Measurements from ENCODE around the gene MAL. TPM values are rescaled to one million over a fixed set of nuclear protein-coding genes. Genes with fewer than 3 reads are reported as not detected.

The MAL gene
- total RNA-seq, 2 experiments from 2014 or later, result 63.5 to 63.6 TPM

DNA sequence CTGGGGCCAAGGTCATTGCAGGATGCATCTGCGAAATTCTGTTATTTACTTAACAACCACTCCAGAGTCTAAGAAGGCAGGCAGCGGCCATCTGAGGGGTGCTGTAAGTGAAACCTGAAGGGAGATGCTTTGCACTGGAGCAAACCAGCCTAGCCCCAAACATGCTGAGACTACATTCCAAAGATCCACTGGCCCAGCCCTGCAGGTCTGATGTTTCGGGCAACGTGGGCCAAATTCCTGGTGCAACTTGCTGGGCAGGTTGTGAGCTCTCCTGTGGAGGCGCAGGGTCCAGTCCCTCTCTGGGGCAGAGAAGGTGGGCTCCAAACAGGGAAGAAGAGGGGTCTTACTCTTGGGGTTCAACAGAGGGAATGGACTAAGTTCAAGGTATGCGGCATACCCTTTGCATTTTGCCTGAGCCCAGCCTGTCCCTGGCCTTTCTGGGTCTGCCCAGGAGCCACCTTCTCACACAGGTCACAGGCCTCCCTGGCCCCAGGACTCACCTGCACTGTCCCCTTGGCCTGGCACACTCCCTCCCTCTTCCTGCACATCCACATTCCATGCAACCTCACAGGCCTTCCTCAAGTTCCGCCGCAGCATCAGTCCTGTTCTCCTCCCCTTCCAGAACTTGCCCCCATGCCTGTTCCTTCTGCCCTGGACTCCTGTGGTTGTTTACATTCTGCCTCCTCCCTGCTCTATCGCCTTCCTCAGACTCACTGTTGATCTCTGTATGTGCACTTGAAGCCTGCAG, 5.1 kb upstream of the MAL start:
- POLR2A ChIA-PET, result no interaction called here
- CTCF ChIA-PET, result interaction anchor here (8.3 kb wide), 1 partner anchor 57 kb away, joined by 409 read pairs; no protein-coding TSS in a partner anchor

DNA sequence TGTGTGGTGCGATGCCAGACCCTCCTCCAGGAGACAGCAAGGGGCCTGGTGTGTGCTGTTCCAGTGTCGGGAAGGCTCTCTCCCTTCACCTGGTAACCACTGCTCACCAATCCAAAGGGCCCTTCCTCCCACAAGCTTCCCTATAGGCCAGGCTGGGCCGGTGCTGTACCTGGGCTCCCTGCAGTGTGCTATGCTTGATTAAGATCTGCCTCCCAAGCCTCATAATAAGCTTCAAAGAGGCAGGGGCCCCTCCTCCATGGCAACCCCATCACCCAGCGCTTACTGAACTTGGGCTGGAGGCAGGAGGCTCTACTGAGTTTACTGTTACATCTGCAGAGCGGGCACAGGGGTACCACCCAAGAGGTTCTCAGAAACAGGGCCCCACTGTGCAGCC, 4.5 kb upstream of the MAL start:
- CTCF ChIA-PET, result interaction anchor here (8.3 kb wide), 1 partner anchor 57 kb away, joined by 409 read pairs; no protein-coding TSS in a partner anchor
- POLR2A ChIA-PET, result no interaction called here
- no peaks in the 10 kb centered on the region for H3K9me3 Mint-ChIP-seq
- no peak for DNase-seq
- intact Hi-C loops (cut with micrococcal nuclease), result loop anchor here (5.0 to 10.0 kb wide), 2 partner anchors 294 to 381 kb away; partner anchors contain the start of gene FAHD2A
- peaks cover 32% of the 10 kb centered on the region for H3K4me1 Mint-ChIP-seq (ENCODE audit: low read depth)
- no peak overlapping the region for H3K27ac Mint-ChIP-seq
- no peak overlapping the region for H3K4me3 Mint-ChIP-seq
- peaks cover 3% of the 10 kb centered on the region for H3K36me3 Mint-ChIP-seq
- no peaks in the 10 kb centered on the region for H3K27me3 Mint-ChIP-seq

More for the DNA sequence above, 5.1 kb upstream of the MAL start:
- H3K27me3 Mint-ChIP-seq, result no peaks in the 10 kb centered on the region
- no peak for DNase-seq
- no peaks in the 10 kb centered on the region for H3K9me3 Mint-ChIP-seq
- peaks cover 29% of the 10 kb centered on the region for H3K4me1 Mint-ChIP-seq (ENCODE audit: low read depth)
- H3K4me3 Mint-ChIP-seq, result no peak overlapping the region
- no peak overlapping the region for H3K27ac Mint-ChIP-seq
- intact Hi-C loops (cut with micrococcal nuclease), result loop anchor here (5.0 to 10.0 kb wide), 2 partner anchors 294 to 382 kb away; partner anchors contain the start of gene FAHD2A
- H3K36me3 Mint-ChIP-seq, result no peaks in the 10 kb centered on the region

DNA sequence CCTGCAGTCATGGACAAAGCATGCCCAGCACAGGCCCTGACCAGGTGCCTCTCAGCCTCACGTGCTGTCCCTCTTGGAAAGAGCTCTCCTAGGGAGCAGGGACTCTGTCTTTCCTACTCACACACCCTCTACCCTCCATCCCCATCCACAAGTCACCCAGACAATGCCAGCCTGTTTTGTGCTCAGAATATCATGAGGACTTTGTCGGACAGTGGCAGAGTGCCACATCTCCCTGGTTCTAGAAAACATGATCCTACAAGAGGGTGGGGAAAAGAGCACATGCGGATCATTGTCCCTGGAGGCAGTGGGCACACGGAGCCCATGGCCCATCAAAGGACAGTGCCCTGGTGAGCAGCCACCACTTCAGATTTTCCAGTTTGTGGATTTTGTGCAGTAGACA, 3.7 kb upstream of the MAL start:
- no peak for DNase-seq
- Mint-ChIP-seq H3K27me3 (no peaks in the 10 kb centered on the region), H3K36me3 (peaks cover 5% of the 10 kb centered on the region), H3K9me3 (no peaks in the 10 kb centered on the region), H3K4me3 (no peak overlapping the region), H3K27ac (no peak overlapping the region), H3K4me1 (ENCODE audit: low read depth) (peaks cover 38% of the 10 kb centered on the region)
- intact Hi-C loops (cut with micrococcal nuclease), result loop anchor here (1.0 to 10.0 kb wide), 6 partner anchors 31 to 380 kb away; partner anchors contain the start of genes FAHD2A and ZNF892
- CTCF ChIA-PET, result interaction anchor here (0.6 to 8.3 kb wide), 25 partner anchors 10 to 184 kb away, joined by 3 to 409 read pairs (median 6); partner anchors contain the start of genes MRPS5 and ZNF2
- POLR2A ChIA-PET, result interaction anchor here (1.1 to 2.9 kb wide), 5 partner anchors 32 to 94 kb away, joined by 3 to 17 read pairs (median 7); no protein-coding TSS in a partner anchor

DNA sequence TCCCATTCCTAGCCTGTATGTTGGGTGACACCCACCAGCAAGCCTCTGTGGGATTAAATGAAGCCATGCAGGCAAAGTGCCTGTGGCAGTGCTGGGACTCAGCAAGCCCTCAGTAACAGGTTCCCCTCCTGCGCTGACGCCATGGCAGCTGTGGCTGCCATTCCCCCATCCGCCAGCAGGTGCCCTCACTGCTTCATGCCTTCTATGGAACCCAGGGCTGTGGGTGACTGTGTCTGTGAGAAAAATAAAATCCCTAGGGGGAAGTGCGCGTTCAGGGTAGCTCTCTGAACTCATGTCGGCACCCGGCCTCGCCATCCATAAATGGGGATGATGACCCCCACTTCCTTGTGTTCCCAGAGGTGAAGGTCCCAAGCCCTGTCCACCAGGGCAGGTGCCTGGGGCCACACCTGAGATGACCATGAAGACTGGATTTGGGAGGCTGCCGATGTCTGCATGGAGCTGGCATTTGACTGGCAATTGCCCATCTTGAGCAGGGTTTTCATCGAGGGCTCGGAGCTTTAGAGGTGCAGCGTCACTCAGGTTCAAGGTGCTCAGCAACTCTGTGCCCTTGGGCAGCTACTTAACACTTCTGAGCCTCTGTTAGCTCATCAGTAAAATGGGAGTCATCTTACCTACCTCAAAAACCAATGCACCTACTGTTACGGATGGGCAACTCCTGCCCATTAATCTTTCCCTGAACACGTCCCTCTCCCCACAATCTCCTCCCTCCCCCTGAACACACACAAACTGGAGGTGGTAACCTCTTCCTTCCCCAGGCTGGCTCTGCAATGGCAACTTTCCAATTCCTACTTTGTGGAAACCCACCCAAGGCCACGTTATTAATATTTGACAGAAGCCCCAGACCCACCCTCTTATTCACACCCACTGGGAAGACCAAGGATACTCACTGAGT, 2.9 kb upstream of the MAL start:
- no peaks in the 10 kb centered on the region for H3K27me3 Mint-ChIP-seq
- peaks cover 44% of the 10 kb centered on the region for H3K4me1 Mint-ChIP-seq (ENCODE audit: low read depth)
- H3K27ac Mint-ChIP-seq, result peak overlapping the region; percentile 55
- no peak overlapping the region for H3K4me3 Mint-ChIP-seq
- H3K36me3 Mint-ChIP-seq, result peaks cover 8% of the 10 kb centered on the region
- DNase-seq, result peak; percentile 93
- no peaks in the 10 kb centered on the region for H3K9me3 Mint-ChIP-seq
- POLR2A ChIA-PET, result interaction anchor here (0.6 to 2.9 kb wide), 9 partner anchors 31 to 93 kb away, joined by 3 to 17 read pairs (median 3); no protein-coding TSS in a partner anchor
- intact Hi-C loops (cut with micrococcal nuclease), result loop anchor here (1.0 to 10.0 kb wide), 7 partner anchors 31 to 380 kb away; partner anchors contain the start of genes FAHD2A and ZNF892
- CTCF ChIA-PET, result interaction anchor here (0.6 to 8.3 kb wide), 33 partner anchors 9 to 323 kb away, joined by 3 to 409 read pairs (median 5); partner anchors contain the start of genes MRPS5 and ZNF2

DNA sequence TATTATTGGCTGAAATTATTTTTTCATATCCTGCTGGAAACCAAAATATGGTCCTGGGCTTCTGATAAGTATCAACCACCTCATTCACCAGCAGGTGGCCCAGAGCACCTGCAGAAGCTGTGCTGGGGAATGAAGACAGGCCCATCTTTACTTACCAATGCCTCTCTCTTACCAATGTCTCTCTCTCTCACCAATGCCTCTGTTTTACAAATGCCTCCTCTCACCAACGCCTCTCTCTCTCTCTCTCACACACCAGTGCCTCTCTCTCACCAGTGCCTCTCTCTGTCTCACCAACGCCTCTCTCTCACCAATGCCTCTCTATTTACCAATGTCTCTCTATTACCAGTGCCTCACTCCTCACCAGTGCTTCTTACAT, 2.3 kb upstream of the MAL start:
- CTCF ChIA-PET, result interaction anchor here (0.9 to 8.3 kb wide), 24 partner anchors 9 to 322 kb away, joined by 3 to 409 read pairs (median 6); partner anchors contain the start of genes MRPS5 and ZNF2
- Mint-ChIP-seq H3K4me3 (peak overlapping the region; percentile 14), H3K36me3 (peaks cover 8% of the 10 kb centered on the region), H3K4me1 (ENCODE audit: low read depth) (peaks cover 47% of the 10 kb centered on the region), H3K27me3 (no peaks in the 10 kb centered on the region), H3K9me3 (no peaks in the 10 kb centered on the region), H3K27ac (peak overlapping the region; percentile 55)
- intact Hi-C loops (cut with micrococcal nuclease), result loop anchor here (1.0 to 10.0 kb wide), 4 partner anchors 53 to 379 kb away; partner anchors contain the start of genes FAHD2A and ZNF892
- DNase-seq, result peak; percentile 72
- POLR2A ChIA-PET, result interaction anchor here (0.6 to 2.9 kb wide), 7 partner anchors 31 to 92 kb away, joined by 3 to 17 read pairs (median 4); no protein-coding TSS in a partner anchor

DNA sequence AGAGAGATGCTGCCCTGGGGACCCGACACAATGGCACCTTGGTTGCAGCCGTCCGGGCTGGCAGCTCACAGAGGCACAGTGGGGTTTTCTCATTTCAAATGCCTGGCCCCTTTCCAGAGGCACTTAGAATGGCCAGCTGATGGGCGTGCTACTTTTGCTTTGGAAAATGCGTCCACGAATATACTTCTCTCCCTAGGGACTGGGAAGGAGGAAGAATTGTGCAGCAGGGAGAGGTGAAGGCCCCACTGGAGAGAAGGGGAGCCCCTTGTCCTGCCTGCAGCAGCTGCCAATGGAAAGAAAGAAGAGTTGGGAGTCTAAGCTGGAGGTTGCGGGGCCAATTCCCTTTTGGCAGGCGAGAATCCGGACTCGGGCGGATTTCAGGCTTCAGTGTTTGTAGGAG, 1.1 kb upstream of the MAL start:
- ChIA-PET POLR2A (interaction anchor here (2.5 to 2.9 kb wide), 2 partner anchors 54 to 91 kb away, joined by 8 to 17 read pairs; no protein-coding TSS in a partner anchor), CTCF (interaction anchor here (0.7 to 8.3 kb wide), 9 partner anchors 18 to 321 kb away, joined by 4 to 409 read pairs (median 49); partner anchors contain the start of gene MRPS5)
- peaks cover 8% of the 10 kb centered on the region for H3K36me3 Mint-ChIP-seq
- H3K9me3 Mint-ChIP-seq, result no peaks in the 10 kb centered on the region
- peaks cover 58% of the 10 kb centered on the region for H3K4me1 Mint-ChIP-seq (ENCODE audit: low read depth)
- H3K27ac Mint-ChIP-seq, result no peak overlapping the region
- peak overlapping the region; percentile 71 for H3K4me3 Mint-ChIP-seq
- no peaks in the 10 kb centered on the region for H3K27me3 Mint-ChIP-seq
- DNase-seq, result no peak
- intact Hi-C loops (cut with micrococcal nuclease), result loop anchor here (5.0 to 10.0 kb wide), 2 partner anchors 290 to 378 kb away; partner anchors contain the start of gene FAHD2A

DNA sequence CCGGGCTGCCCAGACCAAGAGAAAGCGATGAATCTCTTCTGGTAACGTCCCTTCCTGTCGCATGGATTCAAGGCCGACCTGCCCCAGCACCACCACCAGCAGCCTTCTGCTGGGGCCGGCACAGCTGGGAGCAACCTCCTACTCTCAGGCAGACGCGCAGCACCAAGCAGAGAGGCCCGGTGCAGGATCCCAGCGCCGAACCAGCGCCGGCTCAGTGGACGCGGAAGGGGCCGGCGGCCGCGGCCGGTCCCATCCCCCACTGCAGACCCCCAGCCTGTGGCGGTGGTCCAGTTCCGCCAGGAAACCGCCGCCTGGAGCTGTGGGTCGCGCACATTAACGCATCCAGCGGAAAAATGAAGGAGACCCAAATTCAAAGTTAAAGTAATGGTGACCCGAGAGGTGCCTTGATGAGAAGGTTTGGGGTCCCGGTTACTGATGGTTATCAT, 525 bp upstream of the MAL start:
- Mint-ChIP-seq H3K27me3 (no peaks in the 10 kb centered on the region), H3K4me1 (ENCODE audit: low read depth) (peaks cover 64% of the 10 kb centered on the region), H3K9me3 (no peaks in the 10 kb centered on the region), H3K27ac (peak overlapping the region; percentile 67), H3K4me3 (peak overlapping the region; percentile 71), H3K36me3 (peaks cover 8% of the 10 kb centered on the region)
- ChIA-PET CTCF (interaction anchor here (2.0 to 8.3 kb wide), 6 partner anchors 18 to 95 kb away, joined by 6 to 409 read pairs (median 72); partner anchors contain the start of gene MRPS5), POLR2A (interaction anchor here (1.5 to 1.8 kb wide), 3 partner anchors 17 to 140 kb away, joined by 6 to 15 read pairs (median 6); no protein-coding TSS in a partner anchor)
- DNase-seq, result peak; percentile 44
- intact Hi-C loops (cut with micrococcal nuclease), result loop anchor here (5.0 to 10.0 kb wide), 3 partner anchors 142 to 377 kb away; partner anchors contain the start of genes FAHD2A and ZNF2

DNA sequence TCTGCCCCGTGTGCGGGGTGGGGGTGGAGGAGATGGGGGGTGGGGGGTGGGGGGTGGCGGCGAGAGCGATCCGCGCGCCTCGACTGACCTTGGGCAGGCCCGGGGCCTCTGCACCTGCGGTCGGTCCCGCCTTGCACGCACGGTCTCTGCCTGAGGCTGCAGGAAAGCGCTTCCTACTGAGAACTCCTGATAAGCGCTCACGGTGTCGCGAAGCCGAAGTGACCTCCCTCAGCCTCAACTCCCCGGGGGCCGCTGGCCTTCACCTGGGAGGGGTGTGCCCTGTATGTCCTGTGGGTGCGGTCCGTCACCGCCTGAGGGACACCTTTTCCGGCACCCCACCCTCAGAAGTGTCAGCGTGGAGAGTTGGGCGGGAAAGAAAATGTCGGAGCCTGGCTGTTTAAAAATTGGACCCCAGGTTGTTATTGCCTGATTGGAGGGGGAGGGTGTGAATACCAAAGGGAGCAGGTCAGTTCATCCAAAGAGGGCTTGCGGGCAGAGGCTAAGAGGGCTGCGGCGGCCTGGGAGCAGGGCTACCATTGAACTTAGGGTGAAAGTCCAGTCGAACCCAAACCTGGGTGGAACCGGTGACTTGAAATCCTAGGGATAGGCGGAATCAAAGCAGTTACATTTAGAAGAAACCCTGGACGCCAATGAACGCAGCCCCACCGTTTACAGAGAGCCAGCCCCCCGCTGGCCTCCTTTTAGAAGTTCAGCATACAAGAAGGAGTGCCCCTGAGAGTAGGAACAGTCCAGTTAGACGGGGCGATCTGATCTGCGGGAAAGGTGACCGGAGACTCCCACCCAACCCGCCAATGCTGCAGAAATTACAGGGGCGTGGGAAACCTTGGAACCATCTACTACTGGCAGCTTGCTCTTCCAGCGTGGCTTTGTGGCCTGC, 1.2 kb downstream of the MAL start:
- ChIA-PET POLR2A (interaction anchor here (0.9 to 1.8 kb wide), 7 partner anchors 15 to 138 kb away, joined by 4 to 15 read pairs (median 6); no protein-coding TSS in a partner anchor), CTCF (interaction anchor here (0.7 to 8.3 kb wide), 6 partner anchors 8 to 89 kb away, joined by 3 to 409 read pairs (median 48); no protein-coding TSS in a partner anchor)
- peaks cover 8% of the 10 kb centered on the region for H3K36me3 Mint-ChIP-seq
- intact Hi-C loops (cut with micrococcal nuclease), result loop anchor here (1.0 to 10.0 kb wide), 3 partner anchors 15 to 288 kb away; partner anchors contain the start of gene ZNF2
- peak overlapping the region; percentile 99 for H3K4me3 Mint-ChIP-seq
- H3K9me3 Mint-ChIP-seq, result no peaks in the 10 kb centered on the region
- no peaks in the 10 kb centered on the region for H3K27me3 Mint-ChIP-seq
- H3K27ac Mint-ChIP-seq, result peak overlapping the region; percentile 98
- DNase-seq, result peak; percentile 55
- H3K4me1 Mint-ChIP-seq (ENCODE audit: low read depth), result peaks cover 75% of the 10 kb centered on the region

DNA sequence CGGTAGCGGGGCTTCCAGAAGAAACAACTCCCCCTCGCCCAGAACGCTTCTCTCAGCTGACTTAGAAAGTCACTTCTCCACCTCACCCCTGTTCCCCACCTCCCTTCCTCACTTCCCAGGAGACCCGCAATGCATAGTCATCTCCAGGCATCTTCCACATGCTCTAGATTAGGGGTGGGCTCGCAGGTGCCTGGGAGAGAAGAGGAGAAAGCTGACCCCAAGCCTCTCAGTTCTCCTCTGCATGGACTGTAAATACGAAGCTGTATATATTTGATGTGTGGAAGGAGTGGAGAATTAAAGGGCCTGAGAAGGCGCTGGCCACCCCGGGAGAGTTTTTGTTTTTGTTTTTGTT, 1.8 kb downstream of the MAL start:
- ChIA-PET CTCF (interaction anchor here (1.2 to 8.3 kb wide), 2 partner anchors 50 to 88 kb away, joined by 6 to 409 read pairs; no protein-coding TSS in a partner anchor), POLR2A (no interaction called here)
- intact Hi-C loops (cut with micrococcal nuclease), result loop anchor here (5.0 to 10.0 kb wide), 2 partner anchors 140 to 287 kb away; partner anchors contain the start of gene ZNF2
- no peak for DNase-seq
- peaks cover 8% of the 10 kb centered on the region for H3K36me3 Mint-ChIP-seq
- H3K4me1 Mint-ChIP-seq (ENCODE audit: low read depth), result peaks cover 72% of the 10 kb centered on the region
- H3K9me3 Mint-ChIP-seq, result no peaks in the 10 kb centered on the region
- no peaks in the 10 kb centered on the region for H3K27me3 Mint-ChIP-seq
- peak overlapping the region; percentile 59 for H3K27ac Mint-ChIP-seq
- peak overlapping the region; percentile 99 for H3K4me3 Mint-ChIP-seq

DNA sequence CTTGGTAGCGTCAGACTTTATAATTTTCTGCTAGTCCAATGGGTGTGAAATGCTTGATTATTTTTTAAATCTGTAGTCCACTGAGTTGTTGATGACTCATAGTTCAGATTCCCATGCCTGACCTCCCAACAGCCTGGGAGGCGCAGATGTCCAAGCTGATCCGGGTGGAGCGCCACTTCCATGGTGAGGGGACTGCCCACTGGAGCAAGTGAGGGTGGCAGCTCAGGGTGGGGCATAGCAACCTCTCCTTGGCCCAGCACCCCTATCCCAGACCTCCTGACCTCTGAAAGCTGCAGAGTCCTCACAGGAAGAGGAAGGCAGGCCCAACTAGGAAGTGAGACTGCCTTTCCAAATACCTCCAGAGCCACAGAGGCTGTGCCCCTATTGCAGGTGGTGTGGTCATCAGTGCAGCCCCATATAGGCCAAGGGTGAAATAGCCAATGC, 4.4 kb downstream of the MAL start:
- POLR2A ChIA-PET, result no interaction called here
- Mint-ChIP-seq H3K9me3 (no peaks in the 10 kb centered on the region), H3K27ac (peak overlapping the region; percentile 5), H3K4me3 (no peak overlapping the region), H3K36me3 (peaks cover 8% of the 10 kb centered on the region), H3K4me1 (ENCODE audit: low read depth) (peaks cover 68% of the 10 kb centered on the region), H3K27me3 (no peaks in the 10 kb centered on the region)
- intact Hi-C loops (cut with micrococcal nuclease), result loop anchor here (5.0 to 10.0 kb wide), 2 partner anchors 137 to 285 kb away; partner anchors contain the start of gene ZNF2
- CTCF ChIA-PET, result interaction anchor here (0.9 to 1.2 kb wide), 2 partner anchors 47 to 50 kb away, joined by 3 to 4 read pairs; no protein-coding TSS in a partner anchor
- DNase-seq, result no peak

Measured in activated CD4-positive, alpha-beta memory T cell treated with anti-CD3 and anti-CD28 coated beads for 36 hours (primary cell).